SK-N-SH treated with all-trans-retinoic acid at 6 μM for 48 hours (cell line): Measurements from ENCODE around the gene SEMA3F.

Source experiments
- CREB5 ChIP-seq: fragments of 250-450 bp; sonication (Bioruptor Pico); IDR thresholded peaks from 2 replicates; pipeline ENCODE4 v1.5.1; 2020; ENCODE audit warnings: low read depth, mild to moderate bottlenecking, moderate library complexity
- ESRRG ChIP-seq: fragments of 250-450 bp; sonication (Bioruptor Pico); IDR thresholded peaks from 2 replicates; pipeline ENCODE4 v1.6.1; 2021; ENCODE audit warnings: mild to moderate bottlenecking
- PATZ1 ChIP-seq: fragments of 250-450 bp; sonication (Bioruptor Pico); IDR thresholded peaks from 2 replicates; pipeline ENCODE4 v1.8.0; 2020; ENCODE audit warnings: mild to moderate bottlenecking, moderate library complexity, borderline replicate concordance
- ZFP3 ChIP-seq: fragments of 250-450 bp; sonication (Bioruptor Pico); IDR thresholded peaks from 2 replicates; pipeline ENCODE4 v1.5.0; 2020; ENCODE audit warnings: mild to moderate bottlenecking, moderate library complexity
- ZNF70 ChIP-seq: fragments of 450-650 bp; formaldehyde crosslinking; IDR thresholded peaks from 2 replicates; pipeline ENCODE4 v1.5.0; 2020; ENCODE audit warnings: mild to moderate bottlenecking, moderate library complexity
- ZNF8 ChIP-seq: fragments of 450-650 bp; formaldehyde crosslinking; IDR thresholded peaks from 2 replicates; pipeline ENCODE4 v1.5.0; 2020; ENCODE audit warnings: mild to moderate bottlenecking, moderate library complexity

GRCh38 chr3:50127251-50127691, 27.9 kb upstream of the SEMA3F start:
- no peak for TF ChIP-seq ZNF8 (CRISPR knock-in tag)
- no peak for TF ChIP-seq ZNF70 (CRISPR knock-in tag)
- no peak for TF ChIP-seq ZFP3 (CRISPR knock-in tag)
- no peak for TF ChIP-seq ESRRG
- no peak for TF ChIP-seq CREB5 (CRISPR knock-in tag)
- TF ChIP-seq PATZ1 (CRISPR knock-in tag) = no peak
